ENCODE results near the gene KNG1. TPM values are rescaled to one million over a fixed set of nuclear protein-coding genes. Genes with fewer than 3 reads are reported as not detected.
A peak's percentile ranks its signal among the peaks of the same experiment; 100 is the strongest.

KNG1 gene
- total RNA-seq, 1 donor from 2014 or later: not detected

DNA sequence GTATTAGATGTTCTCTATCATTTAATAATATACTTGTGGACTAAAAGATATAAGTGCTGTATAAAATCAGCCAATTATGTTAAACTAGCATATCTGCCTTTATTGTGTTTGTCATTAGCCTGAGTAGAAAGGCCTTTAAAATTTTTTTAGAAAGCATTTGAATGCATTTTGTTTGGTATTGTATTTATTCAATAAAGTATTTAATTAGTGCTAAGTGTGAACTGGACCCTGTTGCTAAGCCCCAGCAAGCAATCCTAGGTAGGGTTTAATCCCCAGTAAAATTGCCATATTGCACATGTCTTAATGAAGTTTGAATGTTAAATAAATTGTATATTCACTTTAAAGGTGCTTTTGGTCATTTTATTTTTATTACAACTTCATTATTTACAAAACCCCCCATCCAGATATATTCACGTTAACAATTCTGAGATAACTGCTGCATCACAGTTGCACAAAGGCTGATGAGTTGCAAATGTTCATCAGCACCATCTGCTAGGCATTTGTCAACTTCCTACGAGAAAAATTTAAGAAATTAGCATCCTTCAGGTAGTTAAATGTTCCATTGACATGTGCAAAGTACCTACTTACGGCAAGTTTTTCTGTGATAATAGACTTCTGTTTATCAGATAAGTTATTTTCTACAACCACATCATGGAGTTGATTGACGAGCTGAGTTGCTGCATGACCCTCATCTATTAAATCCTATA lies 72.5 kb downstream of the KNG1 start:
- Histone ChIP-seq H3K27me3 (ENCODE audit: low read depth) (no peaks in the 10 kb centered on the region), H3K4me1 (peaks cover 45% of the 10 kb centered on the region), H3K4me3 (no peak overlapping the region), H3K36me3 (peaks cover 73% of the 10 kb centered on the region), H3K27ac (no peak overlapping the region), H3K9me3 (no peaks in the 10 kb centered on the region)
- ATAC-seq (no peak), DNase-seq (no peak)
- TF ChIP-seq, protein P1, sequence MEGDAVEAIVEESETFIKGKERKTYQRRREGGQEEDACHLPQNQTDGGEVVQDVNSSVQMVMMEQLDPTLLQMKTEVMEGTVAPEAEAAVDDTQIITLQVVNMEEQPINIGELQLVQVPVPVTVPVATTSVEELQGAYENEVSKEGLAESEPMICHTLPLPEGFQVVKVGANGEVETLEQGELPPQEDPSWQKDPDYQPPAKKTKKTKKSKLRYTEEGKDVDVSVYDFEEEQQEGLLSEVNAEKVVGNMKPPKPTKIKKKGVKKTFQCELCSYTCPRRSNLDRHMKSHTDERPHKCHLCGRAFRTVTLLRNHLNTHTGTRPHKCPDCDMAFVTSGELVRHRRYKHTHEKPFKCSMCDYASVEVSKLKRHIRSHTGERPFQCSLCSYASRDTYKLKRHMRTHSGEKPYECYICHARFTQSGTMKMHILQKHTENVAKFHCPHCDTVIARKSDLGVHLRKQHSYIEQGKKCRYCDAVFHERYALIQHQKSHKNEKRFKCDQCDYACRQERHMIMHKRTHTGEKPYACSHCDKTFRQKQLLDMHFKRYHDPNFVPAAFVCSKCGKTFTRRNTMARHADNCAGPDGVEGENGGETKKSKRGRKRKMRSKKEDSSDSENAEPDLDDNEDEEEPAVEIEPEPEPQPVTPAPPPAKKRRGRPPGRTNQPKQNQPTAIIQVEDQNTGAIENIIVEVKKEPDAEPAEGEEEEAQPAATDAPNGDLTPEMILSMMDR (IDR thresholded peaks at IDR 0.05): no peak
- intact Hi-C loops (cut with DNase I): no loop called here

DNA sequence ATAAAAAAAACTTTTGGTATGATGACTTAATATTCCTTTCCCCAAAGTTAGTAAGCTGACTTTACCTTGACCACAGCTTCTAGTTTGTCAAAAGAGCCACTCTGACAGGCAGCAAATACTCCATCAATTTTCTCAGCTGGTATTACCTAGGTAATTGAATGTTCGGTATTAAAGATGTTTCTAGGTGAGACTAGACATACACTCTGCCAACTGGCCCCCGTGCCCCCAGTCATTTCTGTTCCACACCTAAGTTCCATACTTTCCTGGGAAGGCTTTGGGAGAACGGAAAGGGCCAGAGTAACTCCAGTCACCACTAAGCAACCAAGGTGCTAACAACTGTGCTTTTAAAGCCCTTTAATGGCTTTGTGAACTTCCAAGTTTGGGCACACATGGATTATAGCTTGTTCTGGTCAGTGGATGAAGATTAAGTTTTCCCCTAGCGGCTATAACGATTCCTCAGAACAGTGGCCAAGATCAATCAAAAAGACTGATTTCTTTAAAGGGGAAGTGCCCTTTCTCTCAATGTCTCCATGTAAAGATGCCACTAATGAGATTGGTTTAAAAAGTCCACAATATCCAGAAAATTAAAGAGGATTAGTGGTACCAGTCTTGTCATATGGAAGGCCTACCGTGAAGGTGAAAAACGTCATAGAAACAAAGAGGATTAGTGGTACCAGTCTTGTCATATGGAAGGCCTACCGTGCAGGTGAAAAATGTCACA lies 73.3 kb downstream of the KNG1 start:
- ATAC-seq: no peak
- H3K36me3 ChIP-seq: peaks cover 70% of the 10 kb centered on the region
- no peaks in the 10 kb centered on the region for H3K9me3 ChIP-seq
- TF ChIP-seq, protein P1 (IDR thresholded peaks at IDR 0.05): no peak
- no peak overlapping the region for H3K27ac ChIP-seq
- no peak for DNase-seq
- no peaks in the 10 kb centered on the region for H3K27me3 ChIP-seq (ENCODE audit: low read depth)
- intact Hi-C loops (cut with DNase I): no loop called here
- peaks cover 38% of the 10 kb centered on the region for H3K4me1 ChIP-seq
- no peak overlapping the region for H3K4me3 ChIP-seq

Small RNA genes lying within 50 kb of the gene (microRNA-seq; reads per million reads assigned to microRNA genes)
- 5.5 reads per million, percentile 5 among the genes with 10 or more reads in this experiment for gene MIR1248 (ENCODE audit: borderline number of aligned reads)

Other genes with a start within 250 kb of the KNG1 start
- 4.0 TPM for gene CRYGS, start 173.0 kb upstream of the KNG1 start, total RNA-seq
- 10.3 TPM for gene TBCCD1, start 150.0 kb upstream of the KNG1 start, total RNA-seq
- gene DNAJB11, start 146.6 kb upstream of the KNG1 start, total RNA-seq: 37.8 TPM
- not detected for gene AHSG, start 104.3 kb upstream of the KNG1 start, total RNA-seq
- gene FETUB, start 77.0 kb upstream of the KNG1 start, total RNA-seq: not detected
- not detected for gene HRG, start 51.3 kb upstream of the KNG1 start, total RNA-seq
- 424 TPM for gene EIF4A2, start 66.2 kb downstream of the KNG1 start, total RNA-seq
- gene RFC4, start 89.1 kb downstream of the KNG1 start, total RNA-seq: 8.4 TPM
- gene ADIPOQ, start 125.4 kb downstream of the KNG1 start, total RNA-seq: not detected
- gene ST6GAL1, start 213.2 kb downstream of the KNG1 start, total RNA-seq: 72.7 TPM

All from lower lobe of right lung (tissue), 2 donors.